Neural cell (in vitro differentiated cells): ENCODE results near the gene SHROOM4. TPM values are rescaled to one million over a fixed set of nuclear protein-coding genes. Genes with fewer than 3 reads are reported as not detected.

ENCODE experiments used
- H2AFZ ChIP-seq: fragments of 200-600, 300-800 bp; sonication (generic), shearing (Covaris generic); 2 replicates; pipeline ENCODE4 v1.6.0; 2014; ENCODE audit warnings: low read depth, mild to moderate bottlenecking, antibody characterized with exemption, low read length, moderate library complexity
- H3F3A ChIP-seq: fragments of 200-600 bp; shearing (Covaris generic); 2 replicates; pipeline ENCODE4 v1.6.1; 2016; ENCODE audit warnings: mild to moderate bottlenecking, moderate library complexity, mixed read lengths, antibody characterized with exemption, low read length; ENCODE audit not compliant: insufficient read depth, poor library complexity, severe bottlenecking
- H3K27ac ChIP-seq: fragments of 200-600, 300-800 bp; sonication (generic), shearing (Covaris generic); 2 replicates; pipeline ENCODE4 v1.5.1; 2014; ENCODE audit warnings: mild to moderate bottlenecking, low read length, moderate library complexity
- H3K27me3 ChIP-seq: fragments of 300-800, 200-600 bp; sonication (generic), shearing (Covaris generic); 2 replicates; pipeline ENCODE4 v1.6.0; 2014; ENCODE audit warnings: mild to moderate bottlenecking, low read depth, low read length, moderate library complexity; ENCODE audit not compliant: insufficient read depth
- H3K36me3 ChIP-seq: fragments of 300-800, 200-600 bp; sonication (generic), shearing (Covaris generic); 2 replicates; pipeline ENCODE4 v1.5.1; 2014; ENCODE audit warnings: mild to moderate bottlenecking, antibody characterized with exemption, low read length, moderate library complexity; ENCODE audit not compliant: insufficient read depth
- H3K4me2 ChIP-seq: fragments of 300-800, 200-600 bp; sonication (generic), shearing (Covaris generic); 2 replicates; pipeline ENCODE4 v1.6.0; 2014; ENCODE audit warnings: mild to moderate bottlenecking, low read length
- H3K4me3 ChIP-seq: fragments of 300-800, 200-600 bp; sonication (generic), shearing (Covaris generic); 2 replicates; pipeline ENCODE4 v1.5.1; 2014; ENCODE audit warnings: mild to moderate bottlenecking, low read length, moderate library complexity
- H3K79me2 ChIP-seq: fragments of 200-600 bp; shearing (Covaris generic); replicated peaks from 2 replicates; pipeline ENCODE4 v1.6.0; 2014; ENCODE audit warnings: mild to moderate bottlenecking, low read length, moderate library complexity; ENCODE audit not compliant: insufficient read depth
- H3K9ac ChIP-seq: fragments of 300-800, 200-600 bp; sonication (generic), shearing (Covaris generic); 2 replicates; pipeline ENCODE4 v1.6.1; 2016; ENCODE audit warnings: mild to moderate bottlenecking, low read length, mixed read lengths
- H3K9me2 ChIP-seq: fragments of 200-600 bp; shearing (Covaris generic); 2 replicates; pipeline ENCODE4 v1.6.1; 2016; ENCODE audit warnings: mild to moderate bottlenecking, low read length, mixed read lengths; ENCODE audit not compliant: insufficient read depth
- H3K9me3 ChIP-seq: fragments of 200-600, 300-800 bp; sonication (generic), shearing (Covaris generic); 2 replicates; pipeline ENCODE4 v1.6.1; 2016; ENCODE audit warnings: mild to moderate bottlenecking, mixed run types, low read length, moderate library complexity, mixed read lengths
- H4K20me1 ChIP-seq: fragments of 200-600 bp; shearing (Covaris generic); 2 replicates; pipeline ENCODE4 v1.6.1; 2016; ENCODE audit warnings: mild to moderate bottlenecking, mixed run types; ENCODE audit not compliant: insufficient read depth
- CTCF ChIP-seq: fragments of 450-650 bp; IDR thresholded peaks from 2 replicates; pipeline ENCODE4 v1.5.1; 2014; ENCODE audit warnings: antibody characterized with exemption, mild to moderate bottlenecking, moderate library complexity; ENCODE audit not compliant: poor library complexity, severe bottlenecking
- EP300 ChIP-seq: fragments of 450-650 bp; conservative IDR thresholded peaks from 2 replicates; pipeline ENCODE4 v1.6.1; 2014; ENCODE audit warnings: antibody characterized with exemption, mild to moderate bottlenecking, moderate library complexity; ENCODE audit not compliant: poor library complexity, severe bottlenecking
- EZH2 ChIP-seq: fragments of 200-600, 300-800 bp; shearing (Covaris generic), sonication (generic); IDR thresholded peaks from 2 replicates; pipeline ENCODE4 v1.6.1; 2014; ENCODE audit warnings: antibody characterized with exemption, low read length, borderline replicate concordance, mild to moderate bottlenecking; ENCODE audit not compliant: insufficient read depth, poor library complexity, severe bottlenecking
- MXI1 ChIP-seq: fragments of 450-650 bp; conservative IDR thresholded peaks from 2 replicates; pipeline ENCODE4 v1.6.1; 2014; ENCODE audit warnings: antibody characterized with exemption, mild to moderate bottlenecking; ENCODE audit not compliant: poor library complexity, severe bottlenecking
- POLR2AphosphoS5 ChIP-seq: IDR thresholded peaks from 2 replicates; pipeline ENCODE4 v1.6.1; 2012
- RAD21 ChIP-seq: fragments of 450-650 bp; conservative IDR thresholded peaks from 2 replicates; pipeline ENCODE4 v1.6.1; 2014; ENCODE audit warnings: antibody characterized with exemption, mild to moderate bottlenecking, moderate library complexity
- REST ChIP-seq: IDR thresholded peaks from 2 replicates; pipeline ENCODE4 v1.6.1; 2012; ENCODE audit warnings: borderline replicate concordance
- SMC3 ChIP-seq: fragments of 450-650 bp; conservative IDR thresholded peaks from 2 replicates; pipeline ENCODE4 v1.6.1; 2014; ENCODE audit warnings: antibody characterized with exemption, mild to moderate bottlenecking, moderate library complexity; ENCODE audit not compliant: poor library complexity
- TAF1 ChIP-seq: IDR thresholded peaks from 2 replicates; pipeline ENCODE4 v1.6.1; 2012; ENCODE audit warnings: low read depth
- polyA plus RNA-seq: library from polyadenylated mRNA; depleted of rRNA; stranded (reverse); fragments of >200 nt; gene quantifications from 2 replicates; pipeline ENCODE4 v1.2.3, GENCODE V29; 2014

The SHROOM4 gene
- polyA plus RNA-seq, 1 donor from 2014 or later, result 1.4 TPM

GRCh38 chrX:50780144-50780543 is 33.9 kb downstream of the SHROOM4 start:
- Histone ChIP-seq H2AFZ (no peak overlapping the region), H3K27ac (no peak overlapping the region), H3K9me2 (no peaks in the 10 kb centered on the region), H3K4me2 (no peak overlapping the region), H4K20me1 (no peaks in the 10 kb centered on the region), H3K4me3 (no peak overlapping the region), H3F3A (no peaks in the 10 kb centered on the region), H3K9me3 (no peaks in the 10 kb centered on the region), H3K9ac (no peak overlapping the region), H3K27me3 (no peaks in the 10 kb centered on the region), H3K79me2 (no peaks in the 10 kb centered on the region), H3K36me3 (no peaks in the 10 kb centered on the region)
- TF ChIP-seq POLR2AphosphoS5 (no peak), TAF1 (no peak), EZH2 (no peak), REST (no peak), EP300 (no peak), SMC3 (no peak), RAD21 (no peak), CTCF (no peak)

GRCh38 chrX:50779694-50780093 is 34.3 kb downstream of the SHROOM4 start:
- Histone ChIP-seq H3K27me3 (no peaks in the 10 kb centered on the region), H3K9me3 (no peaks in the 10 kb centered on the region), H3K27ac (no peak overlapping the region), H3K4me3 (no peak overlapping the region), H3F3A (no peaks in the 10 kb centered on the region), H4K20me1 (no peaks in the 10 kb centered on the region), H3K9me2 (no peaks in the 10 kb centered on the region), H2AFZ (no peak overlapping the region), H3K36me3 (no peaks in the 10 kb centered on the region), H3K79me2 (no peaks in the 10 kb centered on the region), H3K9ac (no peak overlapping the region), H3K4me2 (no peak overlapping the region)
- TF ChIP-seq EP300 (no peak), RAD21 (no peak), EZH2 (no peak), MXI1 (no peak), TAF1 (no peak)

GRCh38 chrX:50778272-50778671 is 35.7 kb downstream of the SHROOM4 start:
- Histone ChIP-seq H4K20me1 (no peaks in the 10 kb centered on the region), H3K9me3 (no peaks in the 10 kb centered on the region), H3K27me3 (no peaks in the 10 kb centered on the region), H3F3A (no peaks in the 10 kb centered on the region), H3K27ac (no peak overlapping the region), H3K9ac (no peak overlapping the region), H2AFZ (no peak overlapping the region), H3K79me2 (no peaks in the 10 kb centered on the region), H3K4me2 (no peak overlapping the region), H3K4me3 (no peak overlapping the region), H3K36me3 (no peaks in the 10 kb centered on the region), H3K9me2 (no peaks in the 10 kb centered on the region)
- TF ChIP-seq MXI1 (no peak), REST (no peak), POLR2AphosphoS5 (no peak), TAF1 (no peak), EZH2 (no peak), CTCF (no peak), RAD21 (no peak), SMC3 (no peak), EP300 (no peak)
